Measurements from ENCODE around the gene ATP1B1. TPM values are rescaled to one million over a fixed set of nuclear protein-coding genes. Genes with fewer than 3 reads are reported as not detected.

The ATP1B1 gene
- total RNA-seq, 1 experiment from 2014 or later, result 118 TPM

- Histone ChIP-seq H3K4me1 (ENCODE audit: control insufficient read depth, insufficient read depth, low read length) (no peaks in the 10 kb centered on the region), H3K4me3 (ENCODE audit: low read depth in 2 of 2, low read length in 2 of 2) (no peak overlapping the region), H3K9me3 (ENCODE audit: control insufficient read depth, insufficient read depth, low read depth, low read length) (no peaks in the 10 kb centered on the region), H3K36me3 (ENCODE audit: control insufficient read depth, insufficient read depth, low read length) (no peaks in the 10 kb centered on the region), H3K27ac (ENCODE audit: low read length) (no peak overlapping the region), H3K27me3 (ENCODE audit: control insufficient read depth, insufficient read depth, low read length) (no peaks in the 10 kb centered on the region)
- ChIA-PET CTCF (no interaction called here), POLR2A (no interaction called here)
- in situ Hi-C loops (cut with HindIII; ENCODE audit: low pct_unique_long_range_greater_than_20kb, low sequenced_read_pairs), result no loop called here
- no TSS peak for BruUV-seq (replicated peaks)
- DNase-seq (ENCODE audit: low read depth, low spot score) (no peak), ATAC-seq (no peak)
- no peak for TF ChIP-seq CTCF (IDR thresholded peaks at IDR 0.05)
- no peak for TF ChIP-seq REST (IDR thresholded peaks at IDR 0.05; ENCODE audit: insufficient read depth in 1 of 2, low read depth in 2 of 2, low read length in 1 of 2)
- TF ChIP-seq POLR2AphosphoS5 (IDR thresholded peaks at IDR 0.05; ENCODE audit: low read depth, low read length), result no peak
- TF ChIP-seq TCF7L2 (IDR thresholded peaks at IDR 0.05; ENCODE audit: low read depth, low read length), result no peak
- no peak for TF ChIP-seq SIN3A (IDR thresholded peaks at IDR 0.05; ENCODE audit: borderline replicate concordance, insufficient read depth, low read depth, low read length)
- intact Hi-C loops (cut with micrococcal nuclease; ENCODE audit: unreplicated experiment), result no loop called here
Measured at GRCh38 chr1:169081503-169082123, 24.9 kb upstream of the ATP1B1 start.

- no peaks in the 10 kb centered on the region for H3K36me3 ChIP-seq (ENCODE audit: control insufficient read depth, insufficient read depth, low read length)
- H3K4me1 ChIP-seq (ENCODE audit: control insufficient read depth, insufficient read depth, low read length), result no peaks in the 10 kb centered on the region
- ATAC-seq (no peak), DNase-seq (ENCODE audit: low read depth, low spot score) (no peak)
- ChIA-PET CTCF (no interaction called here), POLR2A (no interaction called here)
- BruUV-seq (replicated peaks), result no TSS peak
- in situ Hi-C loops (cut with HindIII; ENCODE audit: low pct_unique_long_range_greater_than_20kb, low sequenced_read_pairs), result no loop called here
- H3K27ac ChIP-seq (ENCODE audit: low read length), result no peak overlapping the region
- intact Hi-C loops (cut with micrococcal nuclease; ENCODE audit: unreplicated experiment), result no loop called here
- no peaks in the 10 kb centered on the region for H3K9me3 ChIP-seq (ENCODE audit: control insufficient read depth, insufficient read depth, low read depth, low read length)
- no peak overlapping the region for H3K4me3 ChIP-seq (ENCODE audit: low read depth in 2 of 2, low read length in 2 of 2)
- TF ChIP-seq SIN3A (IDR thresholded peaks at IDR 0.05; ENCODE audit: borderline replicate concordance, insufficient read depth, low read depth, low read length), result no peak
- no peak for TF ChIP-seq CTCF (IDR thresholded peaks at IDR 0.05)
- no peak for TF ChIP-seq TCF7L2 (IDR thresholded peaks at IDR 0.05; ENCODE audit: low read depth, low read length)
- no peak for TF ChIP-seq REST (IDR thresholded peaks at IDR 0.05; ENCODE audit: insufficient read depth in 1 of 2, low read depth in 2 of 2, low read length in 1 of 2)
- TF ChIP-seq POLR2AphosphoS5 (IDR thresholded peaks at IDR 0.05; ENCODE audit: low read depth, low read length), result no peak
- no peaks in the 10 kb centered on the region for H3K27me3 ChIP-seq (ENCODE audit: control insufficient read depth, insufficient read depth, low read length)
Measured at GRCh38 chr1:169085911-169086310, 20.6 kb upstream of the ATP1B1 start.
